Brain microvascular endothelial cell (primary cell): ENCODE measurements around the gene SIGLEC15.

Experiments
- DNase-seq: peaks from one replicate; pipeline ENCODE4 v3.0.0-alpha.2; 2020
- H3K27ac ChIP-seq: fragments of 250-450 bp; sonication (Bioruptor Pico); 2 replicates; pipeline ENCODE4 v1.5.1; 2020; ENCODE audit warnings: mild to moderate bottlenecking, moderate library complexity
- H3K27me3 ChIP-seq: fragments of 250-450 bp; sonication (Bioruptor Pico); replicated peaks from 2 replicates; pipeline ENCODE4 v1.5.1; 2020; ENCODE audit warnings: mild to moderate bottlenecking
- H3K36me3 ChIP-seq: fragments of 250-450 bp; sonication (Bioruptor Pico); replicated peaks from 2 replicates; pipeline ENCODE4 v1.5.1; 2020; ENCODE audit warnings: mild to moderate bottlenecking
- H3K4me3 ChIP-seq: 2 replicates; pipeline ENCODE4 v1.5.1; 2011; ENCODE audit warnings: low read depth, mild to moderate bottlenecking, control low read depth, low read length, moderate library complexity
- CTCF ChIP-seq: IDR thresholded peaks from 2 replicates; pipeline ENCODE4 v1.5.1; 2011; ENCODE audit warnings: low read depth, mild to moderate bottlenecking, moderate library complexity, low read length, control low read depth, inconsistent platforms; ENCODE audit errors: missing control alignments
- in situ Hi-C: cut with HindIII; loops from 2 replicates; pipeline ENCODE4 v1.10.0; 2017; ENCODE audit warnings: low sequenced_read_pairs, low pct_ligation_motif_present

SIGLEC15 gene

GRCh38 chr18:45783097-45784075, 42.1 kb upstream of the SIGLEC15 start:
- no peak for DNase-seq
- no peak for TF ChIP-seq CTCF
- Histone ChIP-seq H3K27me3 (no peaks in the 10 kb centered on the region), H3K4me3 (no peak overlapping the region), H3K27ac (peak overlapping the region; percentile 12), H3K36me3 (no peaks in the 10 kb centered on the region)
- in situ Hi-C loops = no loop called here

- H3K4me3 ChIP-seq = no peak overlapping the region
- H3K27me3 ChIP-seq = no peaks in the 10 kb centered on the region
- in situ Hi-C loops = no loop called here
- TF ChIP-seq CTCF = no peak
- DNase-seq = peak; percentile 63
- H3K27ac ChIP-seq = peak overlapping the region; percentile 7
- H3K36me3 ChIP-seq = no peaks in the 10 kb centered on the region
These were observed 40.3 kb upstream of the SIGLEC15 start for GRCh38 chr18:45785134-45785533.

GRCh38 chr18:45786941-45787340, 38.5 kb upstream of the SIGLEC15 start:
- no peaks in the 10 kb centered on the region for H3K36me3 ChIP-seq
- TF ChIP-seq CTCF = no peak
- DNase-seq = no peak
- no peak overlapping the region for H3K27ac ChIP-seq
- in situ Hi-C loops = no loop called here
- no peak overlapping the region for H3K4me3 ChIP-seq
- no peaks in the 10 kb centered on the region for H3K27me3 ChIP-seq

- Histone ChIP-seq H3K27me3 (no peaks in the 10 kb centered on the region), H3K4me3 (no peak overlapping the region), H3K36me3 (no peaks in the 10 kb centered on the region), H3K27ac (no peak overlapping the region)
- in situ Hi-C loops = no loop called here
- no peak for DNase-seq
- no peak for TF ChIP-seq CTCF
These were observed 38.1 kb upstream of the SIGLEC15 start for GRCh38 chr18:45787346-45787745.

- Histone ChIP-seq H3K27ac (no peak overlapping the region), H3K27me3 (no peaks in the 10 kb centered on the region), H3K36me3 (no peaks in the 10 kb centered on the region), H3K4me3 (no peak overlapping the region)
- in situ Hi-C loops = no loop called here
- TF ChIP-seq CTCF = no peak
- no peak for DNase-seq
These were observed 36.6 kb upstream of the SIGLEC15 start for GRCh38 chr18:45788861-45789260.
